ENCODE results near the gene CTSO. TPM values are rescaled to one million over a fixed set of nuclear protein-coding genes. Genes with fewer than 3 reads are reported as not detected.

CTSO gene
- total RNA-seq, 4 donors from 2014 or later = 2.9 to 6.4 (median 3.9) TPM

DNA sequence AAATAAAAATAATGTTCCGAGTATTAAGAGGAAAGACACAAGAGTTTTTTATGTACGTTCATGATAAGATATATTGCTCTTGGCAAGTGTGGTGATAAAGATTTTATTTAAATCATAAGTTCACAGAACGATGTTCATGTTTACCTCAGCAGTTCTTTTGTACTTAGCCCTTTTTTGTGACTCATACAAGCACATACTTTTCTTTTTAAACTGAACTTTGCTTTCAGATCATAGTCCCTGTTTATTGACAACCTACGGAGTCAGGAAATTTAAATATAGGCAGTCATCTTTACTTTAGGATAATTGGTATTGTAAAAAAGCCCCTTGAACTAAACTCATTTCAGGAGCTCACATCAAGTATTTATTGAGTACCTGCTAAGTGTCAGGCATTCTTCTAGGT lies 1.3 kb upstream of the CTSO start:
- Histone ChIP-seq H3K27me3 (no peaks in the 10 kb centered on the region), H3K27ac (no peak overlapping the region), H3K9me3 (no peaks in the 10 kb centered on the region), H3K4me3 (no peak overlapping the region), H3K4me1 (no peaks in the 10 kb centered on the region), H3K36me3 (no peaks in the 10 kb centered on the region)
- in situ Hi-C loops (cut with MboI; ENCODE audit: low sequenced_read_pairs in 4 of 4) (loop anchor here in 1 of 4 donors (5.0 kb wide), 1 partner anchor 148 kb away; no protein-coding TSS in a partner anchor), intact Hi-C loops (cut with DNase I; ENCODE audit: low total_unique reads) (loop anchor here (10.0 kb wide), 1 partner anchor 1090 kb away; no protein-coding TSS in a partner anchor)
- ATAC-seq (no peak), DNase-seq (no peak)
- TF ChIP-seq POLR2A (IDR thresholded peaks at IDR 0.05) = no peak
- TF ChIP-seq, protein P1, sequence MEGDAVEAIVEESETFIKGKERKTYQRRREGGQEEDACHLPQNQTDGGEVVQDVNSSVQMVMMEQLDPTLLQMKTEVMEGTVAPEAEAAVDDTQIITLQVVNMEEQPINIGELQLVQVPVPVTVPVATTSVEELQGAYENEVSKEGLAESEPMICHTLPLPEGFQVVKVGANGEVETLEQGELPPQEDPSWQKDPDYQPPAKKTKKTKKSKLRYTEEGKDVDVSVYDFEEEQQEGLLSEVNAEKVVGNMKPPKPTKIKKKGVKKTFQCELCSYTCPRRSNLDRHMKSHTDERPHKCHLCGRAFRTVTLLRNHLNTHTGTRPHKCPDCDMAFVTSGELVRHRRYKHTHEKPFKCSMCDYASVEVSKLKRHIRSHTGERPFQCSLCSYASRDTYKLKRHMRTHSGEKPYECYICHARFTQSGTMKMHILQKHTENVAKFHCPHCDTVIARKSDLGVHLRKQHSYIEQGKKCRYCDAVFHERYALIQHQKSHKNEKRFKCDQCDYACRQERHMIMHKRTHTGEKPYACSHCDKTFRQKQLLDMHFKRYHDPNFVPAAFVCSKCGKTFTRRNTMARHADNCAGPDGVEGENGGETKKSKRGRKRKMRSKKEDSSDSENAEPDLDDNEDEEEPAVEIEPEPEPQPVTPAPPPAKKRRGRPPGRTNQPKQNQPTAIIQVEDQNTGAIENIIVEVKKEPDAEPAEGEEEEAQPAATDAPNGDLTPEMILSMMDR (IDR thresholded peaks at IDR 0.05 in 4 of 5, conservative IDR thresholded peaks at IDR 0.05 in 1 of 5) = no peak

DNA sequence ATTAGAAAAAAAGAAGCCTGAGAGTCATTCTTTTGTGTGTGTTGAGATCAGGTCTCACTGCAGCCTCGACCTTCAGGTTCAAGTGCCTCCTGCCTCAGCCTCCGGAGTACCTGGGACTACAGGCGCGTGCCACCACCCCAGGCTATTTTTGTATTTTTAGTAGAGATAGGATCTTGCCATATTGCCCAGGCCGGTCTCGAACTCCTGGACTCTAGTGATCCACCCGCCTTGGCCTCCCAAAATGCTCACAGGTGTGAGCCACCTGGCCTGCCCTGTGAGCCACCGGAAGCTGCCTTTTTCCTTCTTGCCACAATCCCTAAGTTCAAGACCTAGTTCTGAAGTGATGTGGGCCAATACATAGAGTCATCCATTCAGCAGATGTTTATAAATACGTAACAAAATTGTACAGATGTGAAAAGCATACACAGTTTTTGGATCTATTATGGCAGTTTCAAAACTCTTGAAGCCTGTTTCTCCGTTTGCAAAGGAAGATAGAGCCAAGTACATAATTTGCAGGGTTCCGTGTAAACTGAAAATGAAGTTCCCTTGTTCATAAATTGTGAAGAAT lies 536 bp upstream of the CTSO start:
- in situ Hi-C loops (cut with MboI; ENCODE audit: low sequenced_read_pairs in 4 of 4) (loop anchor here in 1 of 4 donors (5.0 kb wide), 1 partner anchor 147 kb away; no protein-coding TSS in a partner anchor), intact Hi-C loops (cut with DNase I; ENCODE audit: low total_unique reads) (loop anchor here (10.0 kb wide), 1 partner anchor 1091 kb away; no protein-coding TSS in a partner anchor)
- no peak for ATAC-seq

DNA sequence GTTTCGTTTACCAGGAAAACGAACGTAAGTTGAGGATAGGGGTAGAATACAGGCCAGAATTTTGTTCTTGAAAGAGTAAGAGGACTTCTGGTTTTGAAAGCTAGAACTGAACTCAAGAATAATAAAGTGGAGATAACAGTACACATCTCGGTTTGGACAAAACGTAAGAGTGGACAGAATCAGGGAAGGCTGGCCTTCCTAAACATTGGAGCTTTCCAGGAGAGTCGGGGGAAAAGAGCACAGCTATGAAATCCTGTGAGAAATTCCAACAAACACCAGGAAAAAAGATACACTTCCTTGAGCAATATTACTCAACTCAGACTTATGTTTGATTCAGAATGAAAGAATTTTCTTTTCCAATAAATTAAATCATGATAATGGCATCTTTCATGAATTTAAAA lies 1.2 kb downstream of the CTSO start:
- Histone ChIP-seq H3K4me3 (peak overlapping the region in 1 of 4 donors; percentile 72), H3K9me3 (no peaks in the 10 kb centered on the region), H3K27ac (peak overlapping the region; percentile 30 to 85 (median 76)), H3K36me3 (no peaks in the 10 kb centered on the region), H3K27me3 (no peaks in the 10 kb centered on the region), H3K4me1 (no peaks in the 10 kb centered on the region)
- DNase-seq = no peak
- intact Hi-C loops (cut with DNase I; ENCODE audit: low total_unique reads) (loop anchor here (10.0 kb wide), 1 partner anchor 1092 kb away; no protein-coding TSS in a partner anchor), in situ Hi-C loops (cut with MboI; ENCODE audit: low sequenced_read_pairs in 4 of 4) (loop anchor here in 1 of 4 donors (5.0 kb wide), 1 partner anchor 145 kb away; no protein-coding TSS in a partner anchor)
- no peak for ATAC-seq
- TF ChIP-seq, protein P1 (IDR thresholded peaks at IDR 0.05 in 4 of 5, conservative IDR thresholded peaks at IDR 0.05 in 1 of 5) = no peak
- no peak for TF ChIP-seq POLR2A (IDR thresholded peaks at IDR 0.05)

More for the DNA sequence above, 536 bp upstream of the CTSO start:
- no peaks in the 10 kb centered on the region for H3K9me3 ChIP-seq
- no peaks in the 10 kb centered on the region for H3K27me3 ChIP-seq
- no peaks in the 10 kb centered on the region for H3K36me3 ChIP-seq
- no peaks in the 10 kb centered on the region for H3K4me1 ChIP-seq
- H3K4me3 ChIP-seq = peak overlapping the region; percentile 57 to 86 (median 78)
- H3K27ac ChIP-seq = peak overlapping the region; percentile 73 to 88 (median 82)
- DNase-seq = no peak
- TF ChIP-seq, protein P1 (IDR thresholded peaks at IDR 0.05 in 4 of 5, conservative IDR thresholded peaks at IDR 0.05 in 1 of 5) = no peak
- no peak for TF ChIP-seq POLR2A (IDR thresholded peaks at IDR 0.05)

DNA sequence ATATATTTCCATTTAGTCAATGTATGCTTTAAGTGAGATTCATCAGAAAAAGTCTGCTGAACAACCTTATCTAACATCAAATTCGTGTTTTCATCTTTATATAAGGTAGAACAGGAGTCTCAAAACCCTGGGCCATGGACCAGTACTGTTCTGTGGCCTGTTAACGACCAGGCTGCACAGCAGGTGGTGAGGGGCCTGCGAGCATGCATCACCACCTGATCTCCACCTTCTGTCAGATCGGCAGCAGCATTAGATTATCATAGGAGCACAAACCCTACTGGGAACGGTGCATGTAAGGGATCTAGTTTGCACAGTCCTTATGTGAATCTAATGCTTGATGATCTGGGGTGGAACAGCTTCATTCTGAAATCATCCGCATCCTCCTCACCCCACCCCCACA lies 3.2 kb downstream of the CTSO start:
- DNase-seq (no peak), ATAC-seq (no peak)
- H3K9me3 ChIP-seq = no peaks in the 10 kb centered on the region
- in situ Hi-C loops (cut with MboI; ENCODE audit: low sequenced_read_pairs in 4 of 4) = loop anchor here in 1 of 4 donors (5.0 kb wide), 1 partner anchor 143 kb away; no protein-coding TSS in a partner anchor
- no peaks in the 10 kb centered on the region for H3K36me3 ChIP-seq
- TF ChIP-seq, protein P1 (IDR thresholded peaks at IDR 0.05 in 4 of 5, conservative IDR thresholded peaks at IDR 0.05 in 1 of 5) = no peak
- TF ChIP-seq POLR2A (IDR thresholded peaks at IDR 0.05) = no peak
- intact Hi-C loops (cut with DNase I; ENCODE audit: low total_unique reads) = loop anchor here (10.0 kb wide), 1 partner anchor 1094 kb away; no protein-coding TSS in a partner anchor
- no peaks in the 10 kb centered on the region for H3K4me1 ChIP-seq
- no peaks in the 10 kb centered on the region for H3K27me3 ChIP-seq
- H3K27ac ChIP-seq = no peak overlapping the region
- H3K4me3 ChIP-seq = no peak overlapping the region

Data from gastrocnemius medialis (tissue), 4 donors.